ENCODE results near the gene CXCL13. TPM values are rescaled to one million over a fixed set of nuclear protein-coding genes. Genes with fewer than 3 reads are reported as not detected.

CXCL13 gene
- total RNA-seq, 1 experiment from 2014 or later, result not detected

GRCh38 chr4:77579406-77580076, 26.1 kb upstream of the CXCL13 start:
- Histone ChIP-seq H3K9me3 (ENCODE audit: control insufficient read depth, insufficient read depth, low read depth, low read length) (no peaks in the 10 kb centered on the region), H3K36me3 (ENCODE audit: control insufficient read depth, insufficient read depth, low read length) (no peaks in the 10 kb centered on the region), H3K27me3 (ENCODE audit: control insufficient read depth, insufficient read depth, low read length) (no peaks in the 10 kb centered on the region), H3K27ac (ENCODE audit: low read length) (no peak overlapping the region), H3K4me3 (ENCODE audit: low read depth in 2 of 2, low read length in 2 of 2) (no peak overlapping the region), H3K4me1 (ENCODE audit: control insufficient read depth, insufficient read depth, low read length) (no peaks in the 10 kb centered on the region)
- DNase-seq (ENCODE audit: low read depth, low spot score) (no peak), ATAC-seq (no peak)
- intact Hi-C loops (cut with micrococcal nuclease; ENCODE audit: unreplicated experiment) (no loop called here), in situ Hi-C loops (cut with HindIII; ENCODE audit: low pct_unique_long_range_greater_than_20kb, low sequenced_read_pairs) (no loop called here)
- CTCF ChIA-PET, result no interaction called here
- TF ChIP-seq SIN3A (IDR thresholded peaks at IDR 0.05; ENCODE audit: borderline replicate concordance, insufficient read depth, low read depth, low read length) (no peak), TCF7L2 (IDR thresholded peaks at IDR 0.05; ENCODE audit: low read depth, low read length) (no peak), CTCF (IDR thresholded peaks at IDR 0.05) (no peak), POLR2AphosphoS5 (IDR thresholded peaks at IDR 0.05; ENCODE audit: low read depth, low read length) (no peak), REST (IDR thresholded peaks at IDR 0.05; ENCODE audit: insufficient read depth in 1 of 2, low read depth in 2 of 2, low read length in 1 of 2) (no peak)
- POLR2A ChIA-PET, result no interaction called here
- no TSS peak for BruUV-seq (replicated peaks)

GRCh38 chr4:77581724-77582123, 23.9 kb upstream of the CXCL13 start:
- no peaks in the 10 kb centered on the region for H3K27me3 ChIP-seq (ENCODE audit: control insufficient read depth, insufficient read depth, low read length)
- no peaks in the 10 kb centered on the region for H3K36me3 ChIP-seq (ENCODE audit: control insufficient read depth, insufficient read depth, low read length)
- no TSS peak for BruUV-seq (replicated peaks)
- ChIA-PET CTCF (no interaction called here), POLR2A (no interaction called here)
- H3K9me3 ChIP-seq (ENCODE audit: control insufficient read depth, insufficient read depth, low read depth, low read length), result no peaks in the 10 kb centered on the region
- intact Hi-C loops (cut with micrococcal nuclease; ENCODE audit: unreplicated experiment) (no loop called here), in situ Hi-C loops (cut with HindIII; ENCODE audit: low pct_unique_long_range_greater_than_20kb, low sequenced_read_pairs) (no loop called here)
- no peak overlapping the region for H3K4me3 ChIP-seq (ENCODE audit: low read depth in 2 of 2, low read length in 2 of 2)
- TF ChIP-seq REST (IDR thresholded peaks at IDR 0.05; ENCODE audit: insufficient read depth in 1 of 2, low read depth in 2 of 2, low read length in 1 of 2), result no peak
- no peak for TF ChIP-seq POLR2AphosphoS5 (IDR thresholded peaks at IDR 0.05; ENCODE audit: low read depth, low read length)
- no peak for TF ChIP-seq CTCF (IDR thresholded peaks at IDR 0.05)
- no peaks in the 10 kb centered on the region for H3K4me1 ChIP-seq (ENCODE audit: control insufficient read depth, insufficient read depth, low read length)
- ATAC-seq (no peak), DNase-seq (ENCODE audit: low read depth, low spot score) (no peak)
- H3K27ac ChIP-seq (ENCODE audit: low read length), result no peak overlapping the region

Measured in Panc1 (cell line).